ENCODE measurements around the gene KMT2D.

DNA sequence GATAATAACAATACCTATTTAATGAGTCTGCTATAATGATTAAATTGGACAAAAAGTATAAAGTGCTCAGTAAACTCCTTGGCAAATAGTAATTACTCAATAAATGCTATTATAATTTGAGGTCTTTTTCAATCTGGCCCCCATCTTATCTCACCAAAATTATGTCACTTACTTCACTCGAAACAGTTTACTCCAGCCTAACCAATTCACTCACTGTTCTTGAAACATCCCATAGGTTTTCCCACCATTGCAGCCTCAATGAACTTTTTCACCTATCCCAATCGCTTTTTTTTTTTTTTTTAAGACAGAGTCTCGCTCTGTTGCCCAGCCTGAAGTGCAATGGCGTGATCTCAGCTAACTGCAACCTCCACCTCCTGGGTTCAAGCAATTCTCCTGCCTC lies 24.6 kb downstream of the KMT2D start:
- TF ChIP-seq, protein P1, sequence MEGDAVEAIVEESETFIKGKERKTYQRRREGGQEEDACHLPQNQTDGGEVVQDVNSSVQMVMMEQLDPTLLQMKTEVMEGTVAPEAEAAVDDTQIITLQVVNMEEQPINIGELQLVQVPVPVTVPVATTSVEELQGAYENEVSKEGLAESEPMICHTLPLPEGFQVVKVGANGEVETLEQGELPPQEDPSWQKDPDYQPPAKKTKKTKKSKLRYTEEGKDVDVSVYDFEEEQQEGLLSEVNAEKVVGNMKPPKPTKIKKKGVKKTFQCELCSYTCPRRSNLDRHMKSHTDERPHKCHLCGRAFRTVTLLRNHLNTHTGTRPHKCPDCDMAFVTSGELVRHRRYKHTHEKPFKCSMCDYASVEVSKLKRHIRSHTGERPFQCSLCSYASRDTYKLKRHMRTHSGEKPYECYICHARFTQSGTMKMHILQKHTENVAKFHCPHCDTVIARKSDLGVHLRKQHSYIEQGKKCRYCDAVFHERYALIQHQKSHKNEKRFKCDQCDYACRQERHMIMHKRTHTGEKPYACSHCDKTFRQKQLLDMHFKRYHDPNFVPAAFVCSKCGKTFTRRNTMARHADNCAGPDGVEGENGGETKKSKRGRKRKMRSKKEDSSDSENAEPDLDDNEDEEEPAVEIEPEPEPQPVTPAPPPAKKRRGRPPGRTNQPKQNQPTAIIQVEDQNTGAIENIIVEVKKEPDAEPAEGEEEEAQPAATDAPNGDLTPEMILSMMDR (conservative IDR thresholded peaks at IDR 0.05; ENCODE audit: low read depth, low read length) = no peak
- TF ChIP-seq EZH2phosphoT487 (IDR thresholded peaks at IDR 0.05; ENCODE audit: borderline replicate concordance, low read length) = no peak
